Breast epithelium (tissue), 3 donors: ENCODE measurements around the gene LIMS1.

Experiments
- CTCF ChIP-seq, 3 donors: fragments of 450-650 bp; IDR thresholded peaks; one replicate each; pipeline ENCODE4 v1.5.1; 2016 to 2017; ENCODE audit warnings: antibody characterized with exemption in 3 of 3, mild to moderate bottlenecking in 3 of 3, moderate library complexity in 3 of 3
- POLR2A ChIP-seq: fragments of 450-650 bp; IDR thresholded peaks from one replicate; pipeline ENCODE4 v1.6.1; 2016; ENCODE audit warnings: antibody characterized with exemption, mild to moderate bottlenecking, moderate library complexity
- POLR2AphosphoS5 ChIP-seq, 3 donors: sonication (generic); formaldehyde crosslinking; IDR thresholded peaks; one replicate each; pipeline ENCODE4 v1.6.1; 2017; ENCODE audit warnings: antibody characterized with exemption in 3 of 3

DNA sequence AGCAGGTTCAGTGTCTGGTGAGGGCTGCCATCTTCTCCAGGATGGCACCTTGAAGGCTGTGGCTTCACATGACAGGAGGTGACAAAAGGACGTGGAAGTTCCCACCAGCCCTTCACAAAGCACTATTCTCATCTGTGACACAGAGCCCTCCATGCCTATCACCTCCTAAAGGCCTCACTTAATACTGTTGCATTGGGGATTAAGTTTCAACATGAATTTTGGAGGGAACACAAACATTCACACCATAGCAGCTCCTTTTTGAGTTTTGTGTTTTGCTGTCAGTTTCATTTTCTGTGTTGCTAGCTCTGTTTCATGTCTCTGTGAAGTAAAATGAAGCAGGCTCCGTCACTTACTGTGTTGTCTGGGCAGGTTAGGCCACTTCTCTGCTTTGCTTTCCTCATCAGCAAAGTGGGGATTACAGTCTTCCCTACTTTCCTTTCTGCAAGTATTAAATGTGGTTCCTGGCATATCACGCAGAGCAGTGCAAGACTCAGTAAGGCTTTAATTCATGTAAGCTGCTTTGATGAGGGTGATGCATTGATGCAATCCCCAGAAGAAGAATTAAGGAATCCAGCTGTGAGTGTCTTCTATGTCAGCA is 31.6 kb downstream of the LIMS1 start:
- TF ChIP-seq CTCF (IDR thresholded peaks at IDR 0.05) = no peak
- no peak for TF ChIP-seq POLR2A
- TF ChIP-seq POLR2AphosphoS5 (IDR thresholded peaks at IDR 0.05) = no peak
